Measurements from ENCODE around the gene GPR84.

Gene GPR84

DNA sequence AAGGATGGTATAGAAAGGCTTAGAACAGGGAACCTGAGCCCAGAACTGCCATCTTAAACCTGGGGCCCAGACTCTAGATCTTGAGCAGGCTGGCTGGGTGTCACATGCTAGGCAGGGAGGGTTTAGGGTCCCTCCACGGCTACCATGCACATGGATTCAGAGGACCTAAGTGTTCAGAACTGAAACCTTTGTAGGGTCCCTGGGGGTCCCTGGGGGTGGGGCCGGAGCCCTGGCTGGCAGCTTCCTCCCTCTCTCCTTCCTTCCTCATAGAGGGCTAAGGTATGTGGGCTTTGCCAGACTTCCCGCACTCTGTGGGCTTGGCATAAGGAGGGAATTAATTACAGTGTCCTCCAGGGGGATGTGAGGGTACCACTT, 24.8 kb upstream of the GPR84 start:
- no peak overlapping the region for H3K9ac ChIP-seq (ENCODE audit: low read depth, low read length)
- TF ChIP-seq EZH2 (IDR thresholded peaks at IDR 0.05; ENCODE audit: borderline replicate concordance, low read depth, low read length, severe bottlenecking), result no peak
- TF ChIP-seq, protein P1, sequence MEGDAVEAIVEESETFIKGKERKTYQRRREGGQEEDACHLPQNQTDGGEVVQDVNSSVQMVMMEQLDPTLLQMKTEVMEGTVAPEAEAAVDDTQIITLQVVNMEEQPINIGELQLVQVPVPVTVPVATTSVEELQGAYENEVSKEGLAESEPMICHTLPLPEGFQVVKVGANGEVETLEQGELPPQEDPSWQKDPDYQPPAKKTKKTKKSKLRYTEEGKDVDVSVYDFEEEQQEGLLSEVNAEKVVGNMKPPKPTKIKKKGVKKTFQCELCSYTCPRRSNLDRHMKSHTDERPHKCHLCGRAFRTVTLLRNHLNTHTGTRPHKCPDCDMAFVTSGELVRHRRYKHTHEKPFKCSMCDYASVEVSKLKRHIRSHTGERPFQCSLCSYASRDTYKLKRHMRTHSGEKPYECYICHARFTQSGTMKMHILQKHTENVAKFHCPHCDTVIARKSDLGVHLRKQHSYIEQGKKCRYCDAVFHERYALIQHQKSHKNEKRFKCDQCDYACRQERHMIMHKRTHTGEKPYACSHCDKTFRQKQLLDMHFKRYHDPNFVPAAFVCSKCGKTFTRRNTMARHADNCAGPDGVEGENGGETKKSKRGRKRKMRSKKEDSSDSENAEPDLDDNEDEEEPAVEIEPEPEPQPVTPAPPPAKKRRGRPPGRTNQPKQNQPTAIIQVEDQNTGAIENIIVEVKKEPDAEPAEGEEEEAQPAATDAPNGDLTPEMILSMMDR (IDR thresholded peaks at IDR 0.05; ENCODE audit: borderline replicate concordance, extremely low read depth, low read length, poor library complexity, severe bottlenecking), result no peak
- H3K27me3 ChIP-seq (ENCODE audit: insufficient read depth, low read length, poor library complexity), result no peaks in the 10 kb centered on the region
- no peak overlapping the region for H3K27ac ChIP-seq (ENCODE audit: low read length)
- no peak overlapping the region for H2AFZ ChIP-seq (ENCODE audit: low read depth, low read length)
- H3K36me3 ChIP-seq (ENCODE audit: insufficient read depth, low read length), result no peaks in the 10 kb centered on the region
- no peak overlapping the region for H3K4me3 ChIP-seq (ENCODE audit: low read depth in 1 of 2, low read length in 2 of 2)
- DNase-seq, result no peak
- H3K79me2 ChIP-seq (ENCODE audit: insufficient read depth, low read length), result no peaks in the 10 kb centered on the region
- H4K20me1 ChIP-seq (ENCODE audit: insufficient read depth, low read length), result no peaks in the 10 kb centered on the region
- ATAC-seq (ENCODE audit: insufficient read depth, low read depth), result peak; percentile 15; the same call in 1 of the 3 replicates
- no peaks in the 10 kb centered on the region for H3K4me1 ChIP-seq (ENCODE audit: insufficient read depth, low read length)
- H3K9me3 ChIP-seq (ENCODE audit: insufficient read depth, low read length, severe bottlenecking), result no peaks in the 10 kb centered on the region
- H3K4me2 ChIP-seq (ENCODE audit: insufficient read depth, low read length), result no peak overlapping the region

DNA sequence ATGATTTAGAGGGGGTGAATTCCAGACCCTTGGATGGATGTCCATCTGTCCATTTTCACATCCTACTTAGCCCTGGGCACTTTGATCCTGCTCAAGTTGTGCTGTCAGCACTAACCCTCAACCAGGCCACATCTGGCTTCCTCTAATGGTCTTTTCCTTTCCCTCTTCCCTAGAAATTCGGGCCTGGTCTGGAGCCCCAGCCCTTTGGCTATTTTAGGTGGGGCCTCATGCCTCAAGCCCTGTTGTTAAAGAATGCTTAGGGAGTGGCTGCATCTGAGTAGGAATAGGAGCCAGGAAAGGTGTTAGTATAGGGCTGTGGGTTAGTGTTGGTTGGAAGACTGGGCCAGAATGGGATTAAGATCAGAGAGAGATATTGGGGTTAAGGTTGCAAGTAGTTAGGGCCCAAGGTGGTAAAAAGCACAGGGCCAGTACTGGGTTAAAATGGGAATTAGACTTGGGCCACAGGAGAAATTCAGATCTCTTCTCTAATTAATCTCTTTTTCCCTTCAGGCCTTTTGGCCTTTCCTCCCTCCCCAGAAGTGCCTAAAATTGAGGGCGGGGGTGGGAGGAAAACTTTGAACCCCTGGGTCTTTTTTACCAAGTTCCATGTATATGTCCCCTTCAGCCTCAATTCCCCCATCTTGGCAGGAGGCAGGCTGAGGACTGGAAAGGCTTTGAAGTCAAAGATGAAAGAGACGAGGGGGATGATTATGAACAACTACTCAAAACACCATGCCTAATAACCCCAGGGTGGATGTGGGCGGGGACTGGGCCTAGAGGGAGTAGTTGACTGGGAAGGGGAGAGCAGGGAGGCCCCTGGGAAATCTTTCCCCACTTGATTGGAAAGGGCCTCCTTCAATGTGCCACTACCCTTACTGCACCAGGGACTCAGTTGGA, 24.2 kb upstream of the GPR84 start:
- Histone ChIP-seq H3K9me3 (ENCODE audit: insufficient read depth, low read length, severe bottlenecking) (no peaks in the 10 kb centered on the region), H3K4me3 (ENCODE audit: low read depth in 1 of 2, low read length in 2 of 2) (no peak overlapping the region), H3K27me3 (ENCODE audit: insufficient read depth, low read length, poor library complexity) (no peaks in the 10 kb centered on the region), H4K20me1 (ENCODE audit: insufficient read depth, low read length) (no peaks in the 10 kb centered on the region), H3K36me3 (ENCODE audit: insufficient read depth, low read length) (no peaks in the 10 kb centered on the region), H2AFZ (ENCODE audit: low read depth, low read length) (no peak overlapping the region), H3K9ac (ENCODE audit: low read depth, low read length) (no peak overlapping the region), H3K4me1 (ENCODE audit: insufficient read depth, low read length) (no peaks in the 10 kb centered on the region), H3K4me2 (ENCODE audit: insufficient read depth, low read length) (no peak overlapping the region), H3K79me2 (ENCODE audit: insufficient read depth, low read length) (no peaks in the 10 kb centered on the region), H3K27ac (ENCODE audit: low read length) (no peak overlapping the region)
- peak; percentile 55 for DNase-seq
- TF ChIP-seq, protein P1 (IDR thresholded peaks at IDR 0.05; ENCODE audit: borderline replicate concordance, extremely low read depth, low read length, poor library complexity, severe bottlenecking), result no peak
- no peak for TF ChIP-seq EZH2 (IDR thresholded peaks at IDR 0.05; ENCODE audit: borderline replicate concordance, low read depth, low read length, severe bottlenecking)
- peak; percentile 69 for ATAC-seq (ENCODE audit: insufficient read depth, low read depth)

DNA sequence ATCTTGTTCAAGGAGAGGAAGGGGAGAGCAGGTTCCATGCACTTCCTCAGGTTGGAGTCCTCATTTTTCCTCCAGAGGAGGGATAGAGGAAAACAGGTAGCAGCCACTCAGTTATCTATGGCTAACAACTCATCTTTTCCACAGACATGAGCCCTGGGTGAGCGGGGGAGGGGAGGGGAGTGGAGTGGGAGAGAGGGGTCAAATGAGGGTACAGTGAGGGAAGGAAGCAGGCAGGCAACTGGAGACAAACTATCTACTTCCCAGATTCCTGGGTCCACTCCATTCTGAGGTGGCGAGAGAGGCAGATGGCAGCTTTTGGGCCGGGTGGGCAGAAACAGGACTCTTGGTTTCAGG, 22.8 kb upstream of the GPR84 start:
- Histone ChIP-seq H3K27me3 (ENCODE audit: insufficient read depth, low read length, poor library complexity) (no peaks in the 10 kb centered on the region), H3K36me3 (ENCODE audit: insufficient read depth, low read length) (no peaks in the 10 kb centered on the region), H3K9ac (ENCODE audit: low read depth, low read length) (no peak overlapping the region), H4K20me1 (ENCODE audit: insufficient read depth, low read length) (no peaks in the 10 kb centered on the region), H2AFZ (ENCODE audit: low read depth, low read length) (no peak overlapping the region), H3K79me2 (ENCODE audit: insufficient read depth, low read length) (no peaks in the 10 kb centered on the region), H3K27ac (ENCODE audit: low read length) (no peak overlapping the region), H3K4me3 (ENCODE audit: low read depth in 1 of 2, low read length in 2 of 2) (no peak overlapping the region), H3K4me1 (ENCODE audit: insufficient read depth, low read length) (no peaks in the 10 kb centered on the region), H3K4me2 (ENCODE audit: insufficient read depth, low read length) (no peak overlapping the region), H3K9me3 (ENCODE audit: insufficient read depth, low read length, severe bottlenecking) (no peaks in the 10 kb centered on the region)
- ATAC-seq (ENCODE audit: insufficient read depth, low read depth), result no peak
- DNase-seq, result no peak
- no peak for TF ChIP-seq EZH2 (IDR thresholded peaks at IDR 0.05; ENCODE audit: borderline replicate concordance, low read depth, low read length, severe bottlenecking)
- TF ChIP-seq, protein P1 (IDR thresholded peaks at IDR 0.05; ENCODE audit: borderline replicate concordance, extremely low read depth, low read length, poor library complexity, severe bottlenecking), result no peak

All from DND-41 (cell line).